GM06990 (cell line): ENCODE data around the gene DIAPH2.

Experiments used
- DNase-seq: peaks from one replicate; pipeline ENCODE4 v3.0.0-alpha.2; 2011; ENCODE audit not compliant: insufficient read length; ENCODE audit errors: extremely low read depth
- H3K27me3 ChIP-seq: replicated peaks from 2 replicates; pipeline ENCODE4 v1.6.0; 2011; ENCODE audit warnings: low read length; ENCODE audit not compliant: control insufficient read depth, insufficient read depth
- H3K36me3 ChIP-seq: 2 replicates; pipeline ENCODE4 v1.5.1; 2011; ENCODE audit warnings: low read length; ENCODE audit not compliant: control insufficient read depth, insufficient read depth
- H3K4me3 ChIP-seq: replicated peaks from 2 replicates; pipeline ENCODE4 v1.5.1; 2011; ENCODE audit warnings: low read depth, mild to moderate bottlenecking, control low read depth, low read length
- CTCF ChIP-seq: IDR thresholded peaks from 2 replicates; pipeline ENCODE4 v1.5.1; 2011; ENCODE audit warnings: low read length, control low read depth, mild to moderate bottlenecking, inconsistent platforms; ENCODE audit not compliant: insufficient read depth, poor library complexity, severe bottlenecking

Gene DIAPH2

DNA sequence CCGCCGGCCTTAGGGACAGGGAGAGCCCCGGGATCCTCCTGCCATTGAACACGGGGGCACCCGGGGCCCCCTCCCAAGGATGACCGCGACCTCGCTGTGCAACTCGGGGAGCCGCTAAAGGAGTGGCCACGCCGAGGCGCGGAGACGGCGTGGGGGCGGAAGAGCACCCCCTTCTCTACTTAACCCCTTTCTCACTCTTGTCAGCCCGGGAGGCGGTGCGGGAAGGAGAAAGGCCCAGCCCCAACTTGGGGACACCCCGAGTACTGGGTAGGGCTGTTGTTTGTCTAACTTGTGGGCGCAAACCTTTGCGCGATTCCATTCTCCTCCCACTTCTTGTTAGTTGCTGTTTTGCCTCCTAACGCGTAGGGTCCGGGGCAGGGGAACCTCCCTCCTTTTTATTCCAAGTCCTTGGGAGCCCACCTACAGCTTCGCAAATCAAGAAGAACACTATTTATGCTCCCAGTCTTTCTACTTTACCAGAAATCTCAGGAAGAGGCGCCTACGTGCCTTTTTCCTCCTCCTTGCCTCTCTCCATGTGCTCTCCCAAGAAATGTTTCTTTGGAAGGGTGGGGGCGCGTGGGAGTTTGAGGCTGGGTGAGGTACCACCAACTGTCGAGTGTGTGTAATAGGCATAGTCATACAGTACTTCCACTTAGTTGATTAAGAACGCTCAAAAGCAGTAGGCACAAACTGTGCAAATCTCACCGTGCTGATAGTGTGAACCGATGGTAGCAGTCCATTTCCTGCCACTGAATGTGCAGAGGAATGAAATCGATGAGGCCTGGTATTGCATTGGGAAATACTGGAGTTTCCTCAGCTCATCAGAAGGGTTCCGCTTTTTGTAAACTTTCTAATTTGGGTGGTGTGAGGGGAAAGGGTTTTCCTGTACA lies 813 bp downstream of the DIAPH2 start:
- Histone ChIP-seq H3K36me3 (no peaks in the 10 kb centered on the region), H3K4me3 (peak overlapping the region; percentile 73), H3K27me3 (no peaks in the 10 kb centered on the region)
- TF ChIP-seq CTCF = no peak
- DNase-seq = peak; percentile 59

DNA sequence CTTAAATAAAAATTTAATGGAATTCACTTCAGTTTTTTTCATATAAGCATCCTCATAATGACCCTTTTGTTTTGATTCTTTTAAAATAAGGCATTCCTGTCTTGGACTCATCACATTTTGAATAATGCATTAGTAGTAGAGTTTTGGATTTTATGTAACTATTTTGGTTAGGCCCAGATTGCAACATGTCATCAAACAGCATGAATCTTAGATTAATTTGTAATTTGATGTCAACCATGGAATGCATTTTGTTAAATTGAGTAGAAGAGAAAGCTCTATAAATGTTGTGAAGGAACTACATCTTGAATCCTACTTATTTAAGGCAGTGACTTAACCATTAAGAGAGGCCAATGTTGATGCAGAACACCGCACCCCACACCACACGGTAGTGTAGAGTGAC lies 3.1 kb downstream of the DIAPH2 start:
- no peak overlapping the region for H3K4me3 ChIP-seq
- no peak for TF ChIP-seq CTCF
- no peaks in the 10 kb centered on the region for H3K27me3 ChIP-seq
- H3K36me3 ChIP-seq = no peaks in the 10 kb centered on the region
- no peak for DNase-seq

DNA sequence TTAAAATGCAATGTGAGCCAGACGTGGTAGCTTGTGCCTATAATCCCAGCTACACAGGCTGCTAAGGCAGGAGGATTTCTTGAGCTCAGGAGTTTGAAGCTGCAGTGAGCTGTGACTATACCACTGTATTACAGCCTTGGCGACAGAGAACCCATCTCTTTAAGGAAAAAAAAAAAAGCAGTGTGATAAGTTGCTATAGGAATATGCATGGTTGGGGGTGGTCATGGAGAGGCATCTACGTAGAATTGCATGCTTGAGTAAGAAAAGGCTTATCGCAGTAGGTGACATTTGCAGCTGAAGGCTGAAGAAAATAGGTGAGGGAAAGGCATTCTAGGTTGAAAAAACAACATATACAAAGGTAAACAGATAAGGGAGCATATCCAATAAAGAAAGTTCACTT lies 4.1 kb downstream of the DIAPH2 start:
- no peak for DNase-seq
- H3K4me3 ChIP-seq = no peak overlapping the region
- no peaks in the 10 kb centered on the region for H3K27me3 ChIP-seq
- no peak for TF ChIP-seq CTCF
- H3K36me3 ChIP-seq = no peaks in the 10 kb centered on the region

- H3K27me3 ChIP-seq = no peaks in the 10 kb centered on the region
- no peak for TF ChIP-seq CTCF
Measured at GRCh38 chrX:96689991-96690390, 5.3 kb downstream of the DIAPH2 start.

GRCh38 chrX:96692454-96692853 lies 7.8 kb downstream of the DIAPH2 start:
- Histone ChIP-seq H3K4me3 (no peak overlapping the region), H3K27me3 (no peaks in the 10 kb centered on the region), H3K36me3 (no peaks in the 10 kb centered on the region)
- DNase-seq = no peak
- TF ChIP-seq CTCF = no peak

More at GRCh38 chrX:96689991-96690390, 5.3 kb downstream of the DIAPH2 start:
- Histone ChIP-seq H3K36me3 (no peaks in the 10 kb centered on the region), H3K4me3 (no peak overlapping the region)
- no peak for DNase-seq
